Measurements from ENCODE around the gene AFAP1. TPM values are rescaled to one million over a fixed set of nuclear protein-coding genes. Genes with fewer than 3 reads are reported as not detected.
A peak's percentile ranks its signal among the peaks of the same experiment; 100 is the strongest.

The AFAP1 gene
- polyA plus RNA-seq, 1 experiment, result 61.7 TPM

DNA sequence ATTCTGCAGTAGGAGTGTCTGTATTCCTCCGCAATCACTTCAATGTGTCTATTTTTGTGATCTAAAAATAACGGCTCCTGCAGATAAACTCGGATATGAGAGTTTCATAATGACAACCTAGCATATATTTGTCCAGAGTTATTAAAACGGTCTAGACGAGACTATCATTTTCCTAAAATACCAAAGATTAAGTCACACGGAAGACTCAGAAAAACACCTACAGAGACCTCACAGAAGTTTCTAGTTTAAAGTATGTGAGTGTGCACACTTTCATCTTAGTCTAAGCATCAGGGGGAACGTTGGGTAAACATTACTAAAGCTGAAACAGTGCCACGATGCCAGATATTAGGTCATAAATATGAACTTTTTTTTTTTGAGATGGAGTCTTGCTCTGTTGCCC lies 156.9 kb downstream of the AFAP1 start:
- Histone ChIP-seq H3K27me3 (ENCODE audit: control insufficient read depth, insufficient read depth, low read length) (no peaks in the 10 kb centered on the region), H3K4me3 (ENCODE audit: low read depth, low read length) (no peak overlapping the region), H3K9me3 (ENCODE audit: control insufficient read depth, insufficient read depth, low read length) (no peaks in the 10 kb centered on the region), H3K27ac (ENCODE audit: low read depth, low read length) (no peak overlapping the region)
- no peak for DNase-seq (ENCODE audit: low read depth, low spot score)
- TF ChIP-seq CTCF (IDR thresholded peaks at IDR 0.05; ENCODE audit: low read depth, low read length), result no peak
- POLR2A ChIA-PET, result no interaction called here
- CTCF ChIA-PET, result no interaction called here

DNA sequence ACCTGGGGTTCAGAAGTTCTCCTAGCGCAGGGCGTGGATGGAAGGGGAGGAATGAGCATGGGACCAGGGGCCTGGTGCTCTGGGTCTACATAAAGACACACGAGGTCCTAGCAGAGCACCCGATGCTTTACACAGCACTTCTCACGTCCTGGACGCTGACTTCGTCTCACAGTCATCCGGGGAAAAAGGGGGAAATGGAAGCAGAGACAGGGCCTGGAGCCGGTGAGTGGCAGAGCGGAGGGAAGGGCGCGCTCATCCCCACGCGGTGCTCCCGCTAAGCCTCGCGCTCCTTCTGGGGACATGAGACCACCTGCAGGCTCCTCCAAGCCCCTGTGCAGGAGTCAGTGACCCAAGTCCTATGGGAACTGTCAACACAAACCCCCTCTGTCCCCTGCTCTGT lies 157.7 kb downstream of the AFAP1 start:
- ChIA-PET CTCF (no interaction called here), POLR2A (no interaction called here)
- Histone ChIP-seq H3K27ac (ENCODE audit: low read depth, low read length) (no peak overlapping the region), H3K4me3 (ENCODE audit: low read depth, low read length) (no peak overlapping the region), H3K27me3 (ENCODE audit: control insufficient read depth, insufficient read depth, low read length) (no peaks in the 10 kb centered on the region), H3K9me3 (ENCODE audit: control insufficient read depth, insufficient read depth, low read length) (no peaks in the 10 kb centered on the region)
- TF ChIP-seq CTCF (IDR thresholded peaks at IDR 0.05; ENCODE audit: low read depth, low read length), result no peak
- DNase-seq (ENCODE audit: low read depth, low spot score), result no peak

DNA sequence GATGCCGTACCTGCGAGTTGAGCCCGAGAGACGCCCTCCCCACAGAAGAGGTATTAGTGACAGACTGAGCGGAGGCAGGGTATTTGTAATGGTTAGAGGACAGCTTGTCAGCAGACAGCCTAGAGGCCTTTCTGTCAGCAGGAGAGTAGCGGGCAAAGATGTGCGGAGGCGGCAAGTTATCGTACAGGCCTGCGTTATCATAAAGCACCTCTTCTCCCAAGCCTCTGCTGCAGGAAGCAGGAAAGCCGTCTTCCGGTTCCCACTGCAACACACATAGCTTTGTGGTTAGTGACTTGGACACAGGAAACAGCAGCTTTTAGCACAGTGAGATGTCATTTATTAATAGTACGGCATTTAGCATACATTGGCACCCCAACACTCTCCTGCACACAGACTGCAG lies 158.3 kb downstream of the AFAP1 start:
- ChIA-PET CTCF (interaction anchor here (1.0 to 1.3 kb wide), 2 partner anchors 21 to 23 kb away, joined by 4 read pairs; no protein-coding TSS in a partner anchor), POLR2A (no interaction called here)
- no peak for DNase-seq (ENCODE audit: low read depth, low spot score)
- H3K27ac ChIP-seq (ENCODE audit: low read depth, low read length), result no peak overlapping the region
- no peak for TF ChIP-seq CTCF (IDR thresholded peaks at IDR 0.05; ENCODE audit: low read depth, low read length)
- no peak overlapping the region for H3K4me3 ChIP-seq (ENCODE audit: low read depth, low read length)
- no peaks in the 10 kb centered on the region for H3K27me3 ChIP-seq (ENCODE audit: control insufficient read depth, insufficient read depth, low read length)
- no peaks in the 10 kb centered on the region for H3K9me3 ChIP-seq (ENCODE audit: control insufficient read depth, insufficient read depth, low read length)

DNA sequence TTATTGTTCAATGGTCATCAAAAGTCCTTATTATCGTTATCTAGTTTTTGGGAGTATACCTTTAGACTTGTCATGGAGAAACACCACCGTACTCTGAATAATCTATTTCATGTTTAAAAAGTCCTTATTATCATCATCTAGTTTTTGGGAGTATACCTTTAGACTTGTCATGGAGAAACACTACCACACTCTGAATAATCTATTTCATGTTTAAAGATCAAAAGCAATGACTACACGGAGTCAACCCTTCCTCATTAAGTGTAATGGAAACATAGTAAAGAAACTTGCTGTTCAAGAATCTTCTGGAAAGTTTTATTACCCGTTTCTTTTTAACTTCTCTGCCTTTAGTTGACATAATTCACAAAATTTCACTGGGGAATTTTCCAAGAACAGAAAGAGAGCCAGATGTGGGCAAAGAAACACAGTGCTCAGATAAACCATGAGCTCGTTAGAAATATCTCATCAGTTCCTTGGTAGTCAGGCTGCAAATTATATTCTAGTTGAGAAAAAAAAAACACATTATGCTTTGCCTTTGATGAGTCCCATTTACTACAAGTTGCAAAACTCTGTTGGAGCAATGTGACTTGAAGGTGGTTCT lies 158.8 kb downstream of the AFAP1 start:
- Histone ChIP-seq H3K27me3 (ENCODE audit: control insufficient read depth, insufficient read depth, low read length) (no peaks in the 10 kb centered on the region), H3K27ac (ENCODE audit: low read depth, low read length) (no peak overlapping the region), H3K9me3 (ENCODE audit: control insufficient read depth, insufficient read depth, low read length) (no peaks in the 10 kb centered on the region), H3K4me3 (ENCODE audit: low read depth, low read length) (no peak overlapping the region)
- no peak for TF ChIP-seq CTCF (IDR thresholded peaks at IDR 0.05; ENCODE audit: low read depth, low read length)
- CTCF ChIA-PET, result interaction anchor here (1.0 to 1.3 kb wide), 2 partner anchors 21 to 23 kb away, joined by 4 read pairs; no protein-coding TSS in a partner anchor
- POLR2A ChIA-PET, result interaction anchor here (0.6 kb wide), 1 partner anchor 23 kb away, joined by 7 read pairs; no protein-coding TSS in a partner anchor
- DNase-seq (ENCODE audit: low read depth, low spot score), result no peak

- ChIA-PET POLR2A (no interaction called here), CTCF (interaction anchor here (1.1 to 1.2 kb wide), 2 partner anchors 15 to 23 kb away, joined by 3 to 4 read pairs; no protein-coding TSS in a partner anchor)
- no peak for DNase-seq (ENCODE audit: low read depth, low spot score)
- H3K27me3 ChIP-seq (ENCODE audit: control insufficient read depth, insufficient read depth, low read length), result no peaks in the 10 kb centered on the region
- H3K27ac ChIP-seq (ENCODE audit: low read depth, low read length), result peak overlapping the region; percentile 71
- no peak for TF ChIP-seq CTCF (IDR thresholded peaks at IDR 0.05; ENCODE audit: low read depth, low read length)
- H3K4me3 ChIP-seq (ENCODE audit: low read depth, low read length), result no peak overlapping the region
- no peaks in the 10 kb centered on the region for H3K9me3 ChIP-seq (ENCODE audit: control insufficient read depth, insufficient read depth, low read length)
Observed at GRCh38 chr4:7779432-7779768, 160.3 kb downstream of the AFAP1 start.

All from AG04450 (cell line).